HG03139 (cell line): ENCODE measurements around the gene DCP1A.

Experiments used
- ATAC-seq: cut with Tn5 transposase; IDR thresholded peaks from one replicate; pipeline ENCODE4 v1.9.1; 2021; ENCODE audit not compliant: unreplicated experiment

The DCP1A gene

GRCh38 chr3:53250453-53250852, 96.9 kb downstream of the DCP1A start:
- no peak for ATAC-seq

- ATAC-seq: no peak
These were observed 99.2 kb downstream of the DCP1A start for GRCh38 chr3:53248161-53248560.

GRCh38 chr3:53247619-53248018, 99.7 kb downstream of the DCP1A start:
- no peak for ATAC-seq

- ATAC-seq: no peak
These were observed 103.1 kb downstream of the DCP1A start for GRCh38 chr3:53244271-53244670.

GRCh38 chr3:53243785-53244184, 103.6 kb downstream of the DCP1A start:
- no peak for ATAC-seq

GRCh38 chr3:53243165-53243564, 104.2 kb downstream of the DCP1A start:
- no peak for ATAC-seq

- no peak for ATAC-seq
These were observed 104.7 kb downstream of the DCP1A start for GRCh38 chr3:53242642-53243041.

- no peak for ATAC-seq
These were observed 105.2 kb downstream of the DCP1A start for GRCh38 chr3:53242155-53242554.

GRCh38 chr3:53240989-53241972, 106.1 kb downstream of the DCP1A start:
- ATAC-seq: no peak

GRCh38 chr3:53239800-53240199, 107.5 kb downstream of the DCP1A start:
- no peak for ATAC-seq

GRCh38 chr3:53238886-53239285, 108.5 kb downstream of the DCP1A start:
- ATAC-seq: no peak

GRCh38 chr3:53238051-53238850, 109.1 kb downstream of the DCP1A start:
- ATAC-seq: no peak

- ATAC-seq: no peak
These were observed 111.1 kb downstream of the DCP1A start for GRCh38 chr3:53236112-53236841.

- ATAC-seq: no peak
These were observed 111.8 kb downstream of the DCP1A start for GRCh38 chr3:53235545-53235944.

GRCh38 chr3:53234841-53235232, 112.5 kb downstream of the DCP1A start:
- no peak for ATAC-seq

- ATAC-seq: no peak
These were observed 113.1 kb downstream of the DCP1A start for GRCh38 chr3:53234130-53234840.
